8988T (cell line): ENCODE results near the gene MORC1.
"Not testable (repeated sequence)": the region's sequence is repeated elsewhere in the genome, so short reads cannot be mapped to it uniquely, and the experiment has no call there.

Experiments
- DNase-seq: peaks from one replicate; pipeline ENCODE4 v3.0.0; 2011

The MORC1 gene

DNA sequence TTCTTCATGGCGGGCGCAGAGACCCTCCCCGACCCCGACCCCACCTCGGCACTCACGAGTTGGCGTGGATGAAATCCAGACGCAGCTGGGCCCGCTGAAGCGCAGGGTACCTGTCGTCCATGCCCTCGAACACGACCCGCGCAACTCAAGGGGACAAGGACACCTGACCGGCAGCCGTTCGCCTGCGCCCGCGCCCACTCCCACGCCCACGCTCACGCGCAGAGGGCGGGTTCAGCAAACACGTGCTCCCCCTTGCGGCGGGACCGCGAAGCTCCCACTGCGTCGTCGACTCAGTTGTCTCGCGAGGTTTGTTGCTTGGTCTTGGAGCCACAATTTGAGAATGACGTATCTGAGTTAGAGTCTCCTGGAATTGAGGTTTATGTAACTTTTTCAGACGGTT lies at the start of gene MORC1:
Gene MORC1, minus strand, starts transcription at position 196 of the 400 bp plus-strand sequence. Its CDS starts 75 bp downstream, at position 121.
- no peak for DNase-seq

- no peak for DNase-seq
These were observed 48.0 kb upstream of the MORC1 start for GRCh38 chr3:109165905-109166304.

DNA sequence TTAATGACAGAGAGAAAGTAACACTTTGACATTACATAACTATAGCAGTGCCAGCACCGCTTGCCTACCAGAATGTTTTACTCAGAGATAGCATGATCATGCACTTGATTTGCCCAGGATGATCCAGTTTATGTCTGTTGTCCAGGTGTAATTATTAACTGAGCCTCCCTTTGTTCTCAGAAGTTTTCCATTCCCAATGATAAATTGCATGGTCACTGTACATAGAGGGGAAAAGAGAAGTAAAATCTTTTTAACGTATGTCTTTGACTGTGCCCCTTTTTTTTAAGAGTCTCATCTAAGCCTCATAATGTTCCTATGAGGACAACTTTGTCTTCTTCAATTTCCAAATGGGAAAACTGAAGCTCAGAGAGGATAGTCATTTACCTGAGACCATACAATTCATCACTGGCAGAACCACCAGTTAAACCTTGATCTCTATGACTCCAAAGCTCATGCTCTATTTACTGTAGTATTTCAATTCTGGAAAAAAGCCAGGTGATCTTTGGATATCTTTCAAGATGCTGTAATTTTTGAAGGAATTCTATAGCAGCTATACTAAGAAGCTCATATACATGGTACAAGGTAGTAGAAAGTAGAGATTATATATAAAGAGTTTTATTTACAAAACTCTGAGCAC lies 43.7 kb upstream of the MORC1 start:
- no peak for DNase-seq

DNA sequence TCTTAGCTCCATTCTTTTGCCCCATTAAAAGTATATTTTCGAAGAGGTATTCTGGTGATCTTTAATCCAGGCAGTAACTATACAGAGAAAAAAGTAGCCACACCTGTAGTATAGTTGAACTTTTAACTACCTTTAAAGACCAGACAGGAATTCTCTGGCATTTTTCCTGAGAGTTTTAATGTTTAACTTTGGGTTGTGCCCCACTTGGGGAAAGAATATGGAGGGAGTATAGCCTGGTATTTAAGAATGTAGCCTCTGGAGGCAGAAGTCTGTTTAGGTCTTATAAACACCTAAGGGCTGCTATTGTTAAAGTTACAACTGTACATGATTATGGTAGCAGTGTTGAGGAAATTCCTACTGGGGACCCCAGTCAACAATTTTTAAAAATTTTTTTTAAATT lies 37.9 kb upstream of the MORC1 start:
- no peak for DNase-seq

DNA sequence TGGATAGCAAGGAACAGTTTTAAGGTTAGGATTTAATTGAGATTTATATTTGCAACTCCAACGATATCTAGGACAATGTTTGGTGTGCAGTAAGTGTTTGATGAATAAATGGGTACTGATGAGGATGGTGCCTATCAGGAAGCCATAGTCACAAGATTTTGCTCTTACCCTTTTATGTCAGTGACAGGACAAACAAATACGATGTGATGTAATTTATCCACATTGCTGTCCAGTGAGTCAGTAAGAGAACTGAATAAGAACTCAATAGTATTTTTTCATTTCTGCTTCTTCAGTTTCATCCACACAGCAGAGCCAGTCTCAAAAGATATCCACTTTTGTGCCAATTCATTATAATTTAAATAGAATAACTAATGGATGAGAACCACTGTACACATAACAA lies 37.0 kb upstream of the MORC1 start:
- no peak for DNase-seq

- no peak for DNase-seq
These were observed 34.4 kb upstream of the MORC1 start for GRCh38 chr3:109152320-109152719.

DNA sequence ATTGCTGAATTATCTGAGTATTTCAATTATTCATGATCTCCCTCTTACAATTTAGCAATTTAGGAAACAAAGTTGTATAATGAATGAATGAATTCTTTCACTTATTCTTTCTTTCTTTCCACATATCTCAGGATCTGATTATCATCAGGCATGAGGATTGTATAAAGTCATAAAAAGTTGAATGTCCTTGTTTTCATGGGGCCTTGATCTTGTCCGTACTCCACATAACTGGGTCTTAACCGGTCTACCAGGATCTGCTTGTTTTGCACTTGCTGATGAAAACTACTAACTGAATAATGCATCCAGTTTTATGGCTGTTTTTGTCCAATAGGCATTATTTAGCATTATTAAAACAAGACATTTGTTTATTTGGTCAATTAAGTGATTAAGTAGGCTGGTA lies 31.1 kb upstream of the MORC1 start:
- no peak for DNase-seq

DNA sequence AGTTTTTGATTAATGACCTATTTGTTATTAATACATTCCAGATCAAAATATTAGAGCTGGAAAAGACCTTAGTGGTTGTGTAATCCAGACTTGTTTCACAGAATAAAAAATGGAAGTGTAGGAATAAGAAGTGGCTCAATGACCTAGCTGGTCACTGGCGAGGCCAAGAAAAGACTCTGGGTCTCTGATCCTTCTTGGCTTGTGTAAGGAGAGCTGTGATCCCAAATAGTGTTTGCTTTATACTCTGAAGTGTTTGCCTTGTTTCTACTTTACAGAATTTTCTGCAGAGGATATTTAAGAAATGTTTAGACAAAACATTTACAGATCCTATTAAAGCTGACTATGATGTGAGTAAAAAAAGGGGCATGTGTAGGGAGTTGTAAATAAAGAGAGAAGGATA lies 25.7 kb upstream of the MORC1 start:
- DNase-seq = no peak

DNA sequence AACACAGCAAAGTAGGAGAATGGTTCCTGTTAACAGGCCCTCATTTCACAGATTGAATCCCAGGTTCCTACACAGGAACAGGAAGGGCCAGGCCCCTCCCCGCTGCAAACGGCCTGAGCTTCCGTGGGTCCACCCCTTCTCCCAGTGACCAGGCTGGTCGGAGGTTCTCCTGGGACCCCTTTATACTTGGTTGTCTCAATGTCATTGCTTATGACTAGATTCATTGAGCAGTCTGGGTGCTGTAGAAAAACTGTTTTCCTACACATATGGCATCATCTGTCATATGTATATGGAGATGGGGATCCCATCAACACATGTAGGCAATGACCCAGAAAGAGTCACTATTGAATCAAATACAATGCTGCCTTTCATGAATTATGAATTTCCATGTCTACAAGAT lies 22.4 kb upstream of the MORC1 start:
- DNase-seq = no peak

DNA sequence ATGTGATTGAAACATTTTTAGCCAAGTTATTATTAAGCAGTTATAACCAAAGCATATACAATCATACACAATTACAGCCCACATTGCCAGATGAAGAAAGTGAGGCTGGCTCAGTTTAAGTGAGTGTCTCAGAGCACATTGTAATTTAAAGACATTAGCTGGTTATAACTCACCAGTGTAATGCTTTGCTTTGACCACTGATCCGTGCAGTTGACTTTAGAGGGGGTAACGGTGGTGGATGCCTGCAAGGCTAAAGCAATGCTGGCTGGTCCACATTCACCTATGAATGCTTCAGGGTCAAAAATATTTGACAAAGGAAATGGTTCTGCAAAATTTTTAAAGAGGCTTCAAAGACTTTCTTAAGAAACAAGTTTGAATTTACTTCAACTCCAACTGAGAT lies 19.8 kb upstream of the MORC1 start:
- DNase-seq = no peak

DNA sequence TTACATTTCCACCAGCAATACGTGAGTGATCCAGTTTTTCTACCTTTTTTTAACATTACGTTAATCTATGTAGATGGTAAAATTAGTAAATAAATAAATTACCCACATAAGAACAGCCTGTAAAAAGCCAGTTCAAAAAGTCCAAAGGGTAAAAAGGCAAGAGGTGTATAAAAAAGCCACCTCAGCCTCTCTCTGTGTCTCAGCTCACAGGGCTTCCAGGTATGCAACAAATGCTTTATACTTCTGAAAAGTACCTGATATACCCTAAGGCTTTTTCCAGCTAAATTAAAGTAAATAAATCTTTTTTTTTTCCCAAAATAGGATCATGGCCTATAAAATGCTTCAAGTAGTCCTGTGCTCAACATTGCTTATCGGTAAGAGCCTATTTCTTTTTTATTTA lies 18.6 kb upstream of the MORC1 start, which contains the start of gene C3orf85:
Gene C3orf85, plus strand, starts transcription at position 197 of the 400 bp plus-strand sequence. Its CDS starts 129 bp downstream, at position 326.
- DNase-seq = no peak

DNA sequence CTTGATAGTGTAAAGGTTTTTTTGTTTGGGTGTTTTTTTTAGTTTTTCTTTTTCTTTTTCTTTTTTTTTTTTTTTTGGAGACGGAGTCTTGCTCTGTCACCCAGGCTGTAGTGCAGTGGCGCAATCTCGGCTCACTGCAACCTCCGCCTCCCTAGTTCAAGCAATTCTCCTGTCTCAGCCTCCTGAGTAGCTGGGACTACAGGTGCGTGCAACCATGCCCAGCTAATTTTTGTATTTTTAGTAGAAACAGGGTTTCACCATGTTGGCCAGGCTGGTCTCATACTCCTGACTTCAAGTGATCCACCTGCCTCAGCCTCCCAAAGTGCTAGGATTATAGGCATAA lies 15.5 kb upstream of the MORC1 start:
- DNase-seq = not testable (repeated sequence)

GRCh38 chr3:109132801-109133473 lies 15.0 kb upstream of the MORC1 start:
- no peak for DNase-seq

GRCh38 chr3:109131276-109131675 lies 13.3 kb upstream of the MORC1 start:
- no peak for DNase-seq

GRCh38 chr3:109127553-109127952 lies 9.6 kb upstream of the MORC1 start:
- no peak for DNase-seq

GRCh38 chr3:109125902-109126301 lies 8.0 kb upstream of the MORC1 start:
- no peak for DNase-seq

GRCh38 chr3:109122690-109123089 lies 4.8 kb upstream of the MORC1 start:
- DNase-seq = no peak

DNA sequence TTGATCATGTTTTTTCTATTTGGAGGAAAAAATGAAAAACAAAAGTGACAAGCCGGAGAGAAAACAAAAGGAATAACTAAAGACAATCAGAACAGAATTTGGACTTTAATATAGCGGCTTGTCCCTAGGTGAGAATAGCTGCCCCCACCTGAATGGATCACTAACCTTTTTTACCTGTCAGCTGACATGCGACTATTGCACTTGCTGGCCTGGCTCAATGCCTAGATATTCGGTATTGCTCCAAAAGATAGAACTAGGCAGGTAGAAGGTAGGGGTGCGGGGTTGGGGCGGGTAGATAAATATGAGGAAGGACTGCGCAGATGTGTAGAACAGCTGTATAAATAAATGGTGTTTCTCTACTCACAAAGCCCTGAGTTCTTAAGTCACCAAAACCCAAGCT lies 650 bp upstream of the MORC1 start:
- no peak for DNase-seq

DNA sequence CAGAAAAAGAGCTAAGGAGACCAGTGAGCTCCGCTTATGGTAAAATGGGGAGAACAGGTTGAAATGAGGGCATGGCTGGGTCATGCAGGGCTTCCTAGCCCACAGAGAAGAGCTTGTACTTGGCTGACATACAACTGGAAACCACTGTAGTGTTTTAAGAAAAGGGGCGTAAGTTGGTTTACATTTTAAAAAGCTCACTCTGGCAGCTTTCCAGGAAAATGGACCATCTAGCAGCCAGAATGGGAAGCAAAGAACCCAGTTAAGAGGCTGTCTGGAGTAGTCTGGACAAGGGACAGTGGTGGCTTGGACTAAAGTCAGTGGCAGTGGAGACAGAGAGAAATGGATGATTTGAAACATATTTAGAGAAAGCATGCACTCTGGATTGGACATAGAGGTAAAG lies 1.9 kb downstream of the MORC1 start:
- DNase-seq = no peak

- no peak for DNase-seq
These were observed 2.5 kb downstream of the MORC1 start for GRCh38 chr3:109115451-109115850.

- DNase-seq = no peak
These were observed 3.2 kb downstream of the MORC1 start for GRCh38 chr3:109114746-109115145.

DNA sequence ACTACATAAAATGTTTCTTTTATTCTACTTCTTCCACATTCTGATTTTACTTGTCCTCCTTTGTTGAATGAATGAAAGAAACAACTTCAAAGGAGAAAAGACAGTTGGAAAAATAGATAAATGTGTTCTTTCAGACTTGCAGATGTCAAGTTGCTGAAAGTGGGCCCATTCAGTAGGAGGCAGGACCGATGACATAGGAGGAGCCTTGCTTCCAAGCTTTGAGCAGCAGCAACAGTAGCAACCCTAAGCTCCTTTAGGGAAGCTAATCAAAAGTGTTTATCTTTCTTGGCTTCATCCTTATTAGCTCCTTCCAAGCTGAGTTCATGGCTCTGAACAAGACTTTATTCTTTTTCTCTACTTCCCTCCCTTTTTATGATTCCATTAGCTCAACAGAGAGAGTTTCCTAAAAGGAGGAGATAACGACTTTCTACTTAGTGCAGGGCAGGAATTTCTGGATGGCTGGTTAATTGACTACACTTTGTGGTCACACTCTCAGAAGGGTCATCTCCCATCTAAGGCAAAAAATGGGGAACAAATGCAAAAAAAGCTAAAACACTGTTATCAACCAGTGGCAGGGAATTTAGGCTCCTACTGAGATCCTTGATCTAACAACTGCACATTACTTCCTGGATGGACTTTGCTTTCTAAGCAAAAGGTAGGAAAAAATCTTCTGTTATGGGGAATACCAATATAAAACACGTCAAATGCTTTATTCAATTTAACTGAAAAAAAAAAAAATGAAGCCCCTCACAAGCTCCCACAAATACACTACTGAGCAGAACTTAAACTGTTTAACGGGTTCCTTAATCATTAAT lies 4.8 kb downstream of the MORC1 start:
- DNase-seq = no peak

DNA sequence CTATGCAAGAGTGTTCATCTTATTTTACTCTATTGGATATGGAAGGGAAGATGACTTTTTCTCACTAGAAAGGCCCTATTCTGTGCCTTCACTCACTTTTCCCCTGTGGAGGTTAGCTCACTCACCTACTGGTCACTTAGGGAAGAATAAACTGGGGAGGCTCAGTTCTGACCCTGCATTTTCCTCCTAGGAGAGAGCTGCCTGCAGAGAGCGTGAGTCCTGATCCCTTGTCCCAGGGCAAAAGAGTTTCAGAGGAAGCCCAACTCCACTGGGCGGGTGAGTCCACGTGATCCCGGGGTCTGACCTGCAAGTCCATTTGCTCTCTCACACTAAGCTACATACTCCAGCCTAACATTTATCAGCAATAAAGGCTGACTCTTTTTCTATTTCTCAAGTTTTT lies 8.4 kb downstream of the MORC1 start:
- DNase-seq = no peak

DNA sequence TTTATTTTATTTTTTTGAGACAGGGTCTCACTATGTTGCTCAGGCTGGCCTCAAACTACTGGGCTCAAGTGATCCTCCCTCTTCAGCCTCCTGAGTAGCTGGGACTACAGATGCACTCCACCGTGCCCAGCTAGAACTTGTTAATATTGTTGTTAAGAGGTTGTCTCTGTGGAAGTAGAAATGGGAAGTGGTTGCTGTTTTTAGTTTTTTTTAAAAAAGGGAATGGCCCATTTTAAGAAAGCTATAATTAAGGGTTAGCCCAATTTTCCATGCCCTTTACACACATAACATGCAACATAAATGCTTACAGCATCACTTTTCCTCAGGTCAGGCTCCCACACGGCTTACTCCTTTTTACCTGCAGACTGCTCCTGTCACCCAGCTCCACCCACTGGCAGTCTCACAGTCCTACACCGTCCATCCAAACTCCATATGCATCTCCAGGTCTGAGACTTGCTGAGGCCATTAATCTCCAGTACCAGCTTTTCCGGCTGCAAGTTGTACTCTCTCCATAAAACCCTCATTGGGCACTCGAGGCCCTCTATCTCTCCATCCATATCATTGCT lies 19.8 kb downstream of the MORC1 start:
- DNase-seq = no peak
